Activated CD4-positive, CD25-positive, alpha-beta regulatory T cell treated with anti-CD3 and anti-CD28 coated beads, Interleukin-2, amount 50 U/mL, for 16 hours (primary cell): ENCODE results near the gene SH3PXD2A.
"Not testable (repeated sequence)": the region's sequence is repeated elsewhere in the genome, so short reads cannot be mapped to it uniquely, and the experiment has no call there.

ENCODE experiments used
- DNase-seq: peaks from one replicate; pipeline ENCODE4 v3.0.0-alpha.2; 2020; ENCODE audit warnings: low read depth, low spot score

SH3PXD2A gene

GRCh38 chr10:103791858-103792257, 63.5 kb downstream of the SH3PXD2A start:
- DNase-seq = no peak

- DNase-seq = no peak
Observed at GRCh38 chr10:103791291-103791690, 64.1 kb downstream of the SH3PXD2A start.

GRCh38 chr10:103790580-103790979, 64.8 kb downstream of the SH3PXD2A start:
- no peak for DNase-seq

GRCh38 chr10:103789771-103790201, 65.6 kb downstream of the SH3PXD2A start:
- no peak for DNase-seq

- no peak for DNase-seq
Observed at GRCh38 chr10:103789161-103789560, 66.2 kb downstream of the SH3PXD2A start.

GRCh38 chr10:103787331-103787730, 68.0 kb downstream of the SH3PXD2A start:
- no peak for DNase-seq

- DNase-seq = no peak
Observed at GRCh38 chr10:103786020-103786419, 69.4 kb downstream of the SH3PXD2A start.

GRCh38 chr10:103784723-103785418, 70.5 kb downstream of the SH3PXD2A start:
- DNase-seq = no peak

- DNase-seq = no peak
Observed at GRCh38 chr10:103784089-103784488, 71.3 kb downstream of the SH3PXD2A start.

- no peak for DNase-seq
Observed at GRCh38 chr10:103783681-103784080, 71.7 kb downstream of the SH3PXD2A start.

GRCh38 chr10:103781329-103782061, 73.9 kb downstream of the SH3PXD2A start:
- DNase-seq = no peak

- DNase-seq = no peak
Observed at GRCh38 chr10:103780242-103781149, 74.9 kb downstream of the SH3PXD2A start.

GRCh38 chr10:103778358-103779139, 76.8 kb downstream of the SH3PXD2A start:
- no peak for DNase-seq

GRCh38 chr10:103776878-103777591, 78.3 kb downstream of the SH3PXD2A start:
- DNase-seq = no peak

GRCh38 chr10:103775776-103776175, 79.6 kb downstream of the SH3PXD2A start:
- DNase-seq = no peak

- not testable (repeated sequence) for DNase-seq
Observed at GRCh38 chr10:103772846-103773245, 82.5 kb downstream of the SH3PXD2A start.

GRCh38 chr10:103772096-103772845, 83.1 kb downstream of the SH3PXD2A start:
- DNase-seq = no peak

GRCh38 chr10:103770139-103770538, 85.2 kb downstream of the SH3PXD2A start:
- no peak for DNase-seq

GRCh38 chr10:103769176-103769575, 86.2 kb downstream of the SH3PXD2A start:
- no peak for DNase-seq

GRCh38 chr10:103768345-103768744, 87.0 kb downstream of the SH3PXD2A start:
- no peak for DNase-seq
